NCI-H524 treated with DMSO at 0.1 percent for 48 hours (cell line): ENCODE data around the gene CDK8.
"Not testable (repeated sequence)": the region's sequence is repeated elsewhere in the genome, so short reads cannot be mapped to it uniquely, and the experiment has no call there.

Experiments
- DNase-seq: peaks from one replicate; lab custom pipeline; 2025; lab: John Stamatoyannopoulos, UW

The CDK8 gene

GRCh38 chr13:26316095-26316494 lies 62.2 kb downstream of the CDK8 start:
- not testable (repeated sequence) for DNase-seq

- DNase-seq = no peak
Observed at GRCh38 chr13:26320766-26321165, 66.8 kb downstream of the CDK8 start.

- no peak for DNase-seq
Observed at GRCh38 chr13:26323127-26323526, 69.2 kb downstream of the CDK8 start.

- DNase-seq = no peak
Observed at GRCh38 chr13:26323764-26324163, 69.8 kb downstream of the CDK8 start.

GRCh38 chr13:26324294-26324693 lies 70.4 kb downstream of the CDK8 start:
- no peak for DNase-seq

- DNase-seq = no peak
Observed at GRCh38 chr13:26324867-26325266, 70.9 kb downstream of the CDK8 start.

GRCh38 chr13:26325876-26326275 lies 71.9 kb downstream of the CDK8 start:
- no peak for DNase-seq

GRCh38 chr13:26326562-26326961 lies 72.6 kb downstream of the CDK8 start:
- DNase-seq = no peak

- DNase-seq = no peak
Observed at GRCh38 chr13:26327940-26328725, 74.2 kb downstream of the CDK8 start.

GRCh38 chr13:26335158-26335557 lies 81.2 kb downstream of the CDK8 start:
- no peak for DNase-seq

GRCh38 chr13:26340807-26341206 lies 86.9 kb downstream of the CDK8 start:
- no peak for DNase-seq

- DNase-seq = no peak
Observed at GRCh38 chr13:26342898-26343297, 89.0 kb downstream of the CDK8 start.

- DNase-seq = no peak
Observed at GRCh38 chr13:26343816-26344215, 89.9 kb downstream of the CDK8 start.

GRCh38 chr13:26344980-26345379 lies 91.1 kb downstream of the CDK8 start:
- no peak for DNase-seq

- DNase-seq = no peak
Observed at GRCh38 chr13:26348966-26349365, 95.0 kb downstream of the CDK8 start.

- no peak for DNase-seq
Observed at GRCh38 chr13:26362261-26362660, 108.3 kb downstream of the CDK8 start.

GRCh38 chr13:26370553-26370952 lies 116.6 kb downstream of the CDK8 start:
- DNase-seq = no peak

GRCh38 chr13:26372747-26373146 lies 118.8 kb downstream of the CDK8 start:
- DNase-seq = no peak

- DNase-seq = no peak
Observed at GRCh38 chr13:26376430-26376829, 122.5 kb downstream of the CDK8 start.

GRCh38 chr13:26377038-26377437 lies 123.1 kb downstream of the CDK8 start:
- DNase-seq = no peak

GRCh38 chr13:26378116-26378515 lies 124.2 kb downstream of the CDK8 start:
- DNase-seq = no peak

GRCh38 chr13:26379831-26380230 lies 125.9 kb downstream of the CDK8 start:
- DNase-seq = no peak

GRCh38 chr13:26380930-26381329 lies 127.0 kb downstream of the CDK8 start:
- DNase-seq = no peak

GRCh38 chr13:26382366-26382765 lies 128.4 kb downstream of the CDK8 start:
- no peak for DNase-seq
